Stimulated activated CD4-positive, alpha-beta T cell treated with anti-CD3 and anti-CD28 coated beads, Interleukin-15, amount 100 ng/mL, for 24 hours (primary cell): ENCODE measurements around the gene TBX1.
A peak's percentile ranks its signal among the peaks of the same experiment; 100 is the strongest.
"Not testable (repeated sequence)": the region's sequence is repeated elsewhere in the genome, so short reads cannot be mapped to it uniquely, and the experiment has no call there.

Experiments used
- DNase-seq: peaks from one replicate; pipeline ENCODE4 v3.0.0-alpha.2; 2020

The TBX1 gene

GRCh38 chr22:19765477-19766239 lies 5.1 kb downstream of the TBX1 start:
- DNase-seq, result peak; percentile 30

- no peak for DNase-seq
Measured at GRCh38 chr22:19766240-19766510, 5.6 kb downstream of the TBX1 start.

- peak; percentile 71 for DNase-seq
Measured at GRCh38 chr22:19766511-19767426, 6.2 kb downstream of the TBX1 start.

- no peak for DNase-seq
Measured at GRCh38 chr22:19767427-19768341, 7.1 kb downstream of the TBX1 start.

- no peak for DNase-seq
Measured at GRCh38 chr22:19769393-19769715, 8.8 kb downstream of the TBX1 start.

- DNase-seq, result no peak
Measured at GRCh38 chr22:19770349-19771220, 10.0 kb downstream of the TBX1 start.

GRCh38 chr22:19772422-19772672 lies 11.8 kb downstream of the TBX1 start:
- no peak for DNase-seq

GRCh38 chr22:19772673-19773469 lies 12.3 kb downstream of the TBX1 start:
- DNase-seq, result no peak

- DNase-seq, result no peak
Measured at GRCh38 chr22:19773470-19774040, 13.0 kb downstream of the TBX1 start.

- DNase-seq, result no peak
Measured at GRCh38 chr22:19774628-19775027, 14.1 kb downstream of the TBX1 start.

- no peak for DNase-seq
Measured at GRCh38 chr22:19775496-19776325, 15.1 kb downstream of the TBX1 start.

GRCh38 chr22:19776433-19777031 lies 16.0 kb downstream of the TBX1 start:
- DNase-seq, result no peak

GRCh38 chr22:19777192-19777591 lies 16.6 kb downstream of the TBX1 start:
- not testable (repeated sequence) for DNase-seq

- no peak for DNase-seq
Measured at GRCh38 chr22:19779011-19779421, 18.4 kb downstream of the TBX1 start.

GRCh38 chr22:19779685-19780268 lies 19.2 kb downstream of the TBX1 start:
- no peak for DNase-seq

- DNase-seq, result no peak
Measured at GRCh38 chr22:19782533-19782932, 22.0 kb downstream of the TBX1 start.

- DNase-seq, result no peak
Measured at GRCh38 chr22:19783586-19784383, 23.2 kb downstream of the TBX1 start.

- no peak for DNase-seq
Measured at GRCh38 chr22:19784384-19785175, 24.0 kb downstream of the TBX1 start.
